IMR-90 (cell line): ENCODE data around the gene TMEM259. TPM values are rescaled to one million over a fixed set of nuclear protein-coding genes. Genes with fewer than 3 reads are reported as not detected.

Experiments used
- ATAC-seq: fragments of 200-7000 bp; cut with Tn5 transposase; 2 replicates; pipeline ENCODE4 v1.9.1; 2020; ENCODE audit warnings: low read depth, mild to moderate bottlenecking, moderate library complexity
- BruUV-seq: library from RNA; stranded (reverse); fragments of 400-500 nt; replicated peaks from 2 replicates; lab custom pipeline; 2021; lab: Mats Ljungman, UMichigan
- CTCF ChIA-PET: fragments of 300-600 bp; formaldehyde crosslinking; extraction: SDS; loops from one replicate; lab custom pipeline; 2021; ENCODE audit warnings: antibody characterized with exemption; lab: Yijun Ruan, JAX
- POLR2A ChIA-PET: fragments of 300-600 bp; sonication (Branson Sonifier 250); formaldehyde crosslinking; loops from one replicate; lab custom pipeline; 2022; ENCODE audit warnings: antibody characterized with exemption; ENCODE audit not compliant: unreplicated experiment; lab: Charles Lee
- DNase-seq: peaks from one replicate; pipeline ENCODE4 v3.0.0; 2013
- H2AFZ ChIP-seq: replicated peaks from 2 replicates; pipeline ENCODE3; 2013; ENCODE audit warnings: low read length, mild to moderate bottlenecking; ENCODE audit not compliant: poor library complexity
- H2AK5ac ChIP-seq: 2 replicates; pipeline ENCODE4 v1.6.1; 2013; ENCODE audit warnings: low read depth, low read length, inconsistent platforms
- H2AK9ac ChIP-seq: replicated peaks from 2 replicates; pipeline ENCODE3; 2013; ENCODE audit warnings: mild to moderate bottlenecking, low read depth, low read length, moderate library complexity; ENCODE audit not compliant: poor library complexity
- H2BK120ac ChIP-seq: 2 replicates; pipeline ENCODE4 v1.6.1; 2013; ENCODE audit warnings: low read depth, low read length, inconsistent platforms
- H2BK15ac ChIP-seq: 3 replicates; pipeline ENCODE4 v1.6.1; 2013; ENCODE audit warnings: low read depth, low read length, inconsistent platforms
- H2BK20ac ChIP-seq: 2 replicates; pipeline ENCODE4 v1.6.1; 2013; ENCODE audit warnings: low read depth, mild to moderate bottlenecking, inconsistent platforms, low read length, moderate library complexity
- H2BK5ac ChIP-seq: 2 replicates; pipeline ENCODE4 v1.6.1; 2013; ENCODE audit warnings: mild to moderate bottlenecking, low read depth, low read length, inconsistent platforms; ENCODE audit not compliant: poor library complexity, severe bottlenecking
- H3K14ac ChIP-seq: replicated peaks from 2 replicates; pipeline ENCODE4 v1.6.1; 2013; ENCODE audit warnings: low read depth, low read length, inconsistent platforms
- H3K18ac ChIP-seq: 2 replicates; pipeline ENCODE4 v1.6.1; 2013; ENCODE audit warnings: low read depth, low read length, control low read depth
- H3K23ac ChIP-seq: 2 replicates; pipeline ENCODE4 v1.6.1; 2013; ENCODE audit warnings: low read depth, low read length, inconsistent platforms
- H3K27ac ChIP-seq: 2 replicates; pipeline ENCODE4 v1.5.1; 2013; ENCODE audit warnings: mild to moderate bottlenecking, control low read depth, low read length; ENCODE audit not compliant: insufficient read depth
- H3K27me3 ChIP-seq: 2 replicates; pipeline ENCODE4 v1.6.1; 2013; ENCODE audit warnings: low read length; ENCODE audit not compliant: control insufficient read depth, insufficient read depth
- H3K36me3 ChIP-seq: 2 replicates; pipeline ENCODE4 v1.6.1; 2013; ENCODE audit warnings: low read length, mixed read lengths; ENCODE audit not compliant: control insufficient read depth, insufficient read depth
- H3K4ac ChIP-seq: 2 replicates; pipeline ENCODE4 v1.6.1; 2013; ENCODE audit warnings: low read depth, low read length, inconsistent platforms
- H3K4me1 ChIP-seq: 2 replicates; pipeline ENCODE4 v1.6.1; 2013; ENCODE audit warnings: low read length, mixed read lengths; ENCODE audit not compliant: control insufficient read depth, insufficient read depth
- H3K4me2 ChIP-seq: 2 replicates; pipeline ENCODE4 v1.6.1; 2013; ENCODE audit warnings: low read depth, mild to moderate bottlenecking, control low read depth, low read length, moderate library complexity
- H3K4me3 ChIP-seq: 2 replicates; pipeline ENCODE4 v1.5.1; 2013; ENCODE audit warnings: low read depth, mild to moderate bottlenecking, control low read depth, low read length, moderate library complexity; ENCODE audit not compliant: insufficient read depth
- H3K56ac ChIP-seq: 2 replicates; pipeline ENCODE4 v1.6.1; 2013; ENCODE audit warnings: low read length, inconsistent platforms; ENCODE audit not compliant: insufficient read depth; ENCODE audit errors: extremely low read depth
- H3K79me1 ChIP-seq, 2 experiments: 2 replicates each; pipeline ENCODE4 v1.6.1; 2013; ENCODE audit warnings: low read length in 2 of 2, inconsistent platforms in 1 of 2, low read depth in 1 of 2
- H3K9ac ChIP-seq: 2 replicates; pipeline ENCODE4 v1.6.1; 2013; ENCODE audit warnings: low read depth, low read length, control low read depth
- H3K9me1 ChIP-seq: 2 replicates; pipeline ENCODE4 v1.6.1; 2013; ENCODE audit warnings: low read length, inconsistent platforms; ENCODE audit not compliant: insufficient read depth
- H3K9me3 ChIP-seq: 2 replicates; pipeline ENCODE4 v1.6.1; 2013; ENCODE audit warnings: low read length; ENCODE audit not compliant: control insufficient read depth, insufficient read depth
- H4K20me1 ChIP-seq: 2 replicates; pipeline ENCODE4 v1.6.1; 2013; ENCODE audit warnings: low read length, inconsistent platforms; ENCODE audit not compliant: insufficient read depth
- H4K5ac ChIP-seq: 2 replicates; pipeline ENCODE4 v1.6.1; 2013; ENCODE audit warnings: mild to moderate bottlenecking, low read depth, low read length, control low read depth
- H4K8ac ChIP-seq, 2 experiments: 2 replicates each; pipeline ENCODE4 v1.6.1; 2013; ENCODE audit warnings: low read depth in 2 of 2, low read length in 2 of 2, control low read depth in 1 of 2, inconsistent platforms in 1 of 2
- H4K91ac ChIP-seq: 2 replicates; pipeline ENCODE4 v1.6.1; 2013; ENCODE audit warnings: low read depth, low read length, inconsistent platforms; ENCODE audit not compliant: insufficient read depth
- CTCF ChIP-seq: conservative IDR thresholded peaks from 2 replicates; pipeline ENCODE4 v1.5.1; 2012; ENCODE audit warnings: mild to moderate bottlenecking, low read depth, low read length, improper control_type of control experiment
- ELK1 ChIP-seq: fragments of 150-350 bp; IDR thresholded peaks from 2 replicates; pipeline ENCODE4 v1.6.1; 2016; ENCODE audit warnings: low read depth, mild to moderate bottlenecking, low read length, moderate library complexity, borderline replicate concordance
- FOS ChIP-seq: fragments of 150-350 bp; IDR thresholded peaks from 2 replicates; pipeline ENCODE4 v1.6.1; 2016; ENCODE audit warnings: low read depth, low read length
- MXI1 ChIP-seq: IDR thresholded peaks from 2 replicates; pipeline ENCODE4 v1.6.1; 2012; ENCODE audit warnings: low read depth, mild to moderate bottlenecking, low read length, moderate library complexity, borderline replicate concordance
- POLR2A ChIP-seq: IDR thresholded peaks from 2 replicates; pipeline ENCODE4 v1.6.1; 2012; ENCODE audit warnings: mild to moderate bottlenecking, low read depth, low read length
- WGBS, 2 experiments: methylation state at CpG; one replicate each; pipeline versions ENCODE4 v1.1.5 to v1.1.7; 2013; ENCODE audit warnings: missing lambda C conversion rate in 2 of 2; ENCODE audit not compliant: insufficient read length in 1 of 2; ENCODE audit errors: extremely low coverage in 2 of 2; 5-methylcytosine and 5-hydroxymethylcytosine counted together
- dilution Hi-C: fragments of 300-500 bp; cut with HindIII; formaldehyde crosslinking; loops from one replicate; pipeline ENCODE4 v1.14.3; 2018; ENCODE audit warnings: low sequenced_read_pairs; ENCODE audit not compliant: unreplicated experiment
- in situ Hi-C: fragments of 300-500 bp; cut with MboI; formaldehyde crosslinking; loops from 3 replicates; pipeline ENCODE4 v1.14.3; 2019; ENCODE audit warnings: low sequenced_read_pairs, inconsistent platforms, mixed read lengths
- intact Hi-C: fragments of 100-400 bp; cut with micrococcal nuclease; formaldehyde crosslinking; loops from 2 replicates; pipeline ENCODE4 v1.10.0; 2022
- polyA plus RNA-seq, 3 experiments: library from polyadenylated mRNA; depleted of rRNA; stranded (reverse); fragments of >200 nt; gene quantifications; 2 replicates each; pipeline ENCODE4 v1.2.3, GENCODE V29; 2012; ENCODE audit warnings: low replicate concordance in 1 of 3
- total RNA-seq: library from RNA; depleted of rRNA; stranded (reverse); fragments of >200 nt; gene quantifications from 2 replicates; pipeline ENCODE4 v1.2.3, GENCODE V29; 2012

The TMEM259 gene
- total and polyA plus RNA-seq, 2 of the 4 experiments (the other 2 are of a cell fraction): 22.6 to 153 TPM

GRCh38 chr19:1035998-1036621 lies 15.2 kb upstream of the TMEM259 start:
- Histone ChIP-seq H2AFZ (no peak overlapping the region), H2BK5ac (no peak overlapping the region), H3K27ac (no peak overlapping the region), H3K4me1 (peaks cover 5% of the 10 kb centered on the region; the same call in 1 of the 2 replicates), H3K9me1 (no peaks in the 10 kb centered on the region), H3K14ac (no peak overlapping the region), H2AK5ac (no peak overlapping the region), H3K18ac (no peak overlapping the region), H2BK15ac (no peak overlapping the region), H3K23ac (no peak overlapping the region), H2AK9ac (no peak overlapping the region), H3K4ac (no peak overlapping the region), H3K4me2 (no peak overlapping the region), H3K56ac (no peak overlapping the region), H3K27me3 (no peaks in the 10 kb centered on the region), H3K9me3 (no peaks in the 10 kb centered on the region), H4K5ac (no peak overlapping the region), H4K20me1 (peaks cover 73% of the 10 kb centered on the region), H3K4me3 (no peak overlapping the region), H3K36me3 (peaks cover 52% of the 10 kb centered on the region), H4K8ac (no peak overlapping the region), H2BK120ac (no peak overlapping the region), H2BK20ac (no peak overlapping the region), H4K91ac (no peak overlapping the region), H3K9ac (no peak overlapping the region), H3K79me1 (peaks cover 11 to 43% of the 10 kb centered on the region in 2 experiments; a peak in 3 of 4 replicates)
- no peak for ATAC-seq
- in situ Hi-C loops: no loop called here
- WGBS, 2 experiments: 92% methylated on average over 17 of the region's 29 CpGs; no CpG with 5 or more reads in 1 of the 2 experiments
- TF ChIP-seq MXI1: no peak
- TF ChIP-seq POLR2A: 0 out of 2 replicates have a peak, but pooled peaks have one; percentile 11
- no peak for TF ChIP-seq FOS
- no peak for TF ChIP-seq ELK1
- TF ChIP-seq CTCF: 0 out of 2 replicates have a peak, but pooled peaks have one; percentile 12
- ChIA-PET POLR2A (no interaction called here), CTCF (no interaction called here)
- dilution Hi-C loops: no loop called here
- BruUV-seq: no TSS peak
- no peak for DNase-seq
- intact Hi-C loops: no loop called here
